ENCODE data around the gene PKD1L1.

DNA sequence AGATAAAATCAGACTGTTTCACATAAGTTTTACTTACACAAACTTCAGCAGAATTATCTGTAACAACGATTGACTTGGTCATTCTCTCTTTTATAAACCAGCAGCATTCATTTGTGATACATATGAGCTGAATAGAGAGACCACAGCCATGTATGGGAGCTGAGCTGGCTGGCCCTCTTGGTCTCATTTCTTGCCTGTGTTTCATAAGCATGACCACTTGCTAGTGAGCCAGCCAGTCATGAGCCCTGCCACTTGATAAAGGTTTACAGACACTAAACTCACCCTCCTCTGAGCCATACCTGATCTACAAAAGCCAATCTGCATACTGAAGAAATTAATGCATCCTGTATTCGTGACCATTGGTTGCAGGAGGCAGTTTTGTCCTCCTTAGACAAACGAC is 82.1 kb downstream of the PKD1L1 start:
- TF ChIP-seq CTCF (IDR thresholded peaks at IDR 0.05): no peak
- no peak for TF ChIP-seq FOXM1 (IDR thresholded peaks at IDR 0.05; ENCODE audit: low read depth)

Measured in SK-N-SH (cell line).